Measurements from ENCODE around the gene PFN4. TPM values are rescaled to one million over a fixed set of nuclear protein-coding genes. Genes with fewer than 3 reads are reported as not detected.

Gene PFN4
- 1 to 10 TPM in 1 of 7 donors, under 1 TPM in 2, not detected in 4; 0.60 to 1.2 (median 0.89) TPM for total RNA-seq
- 1 to 10 TPM in 1 of 3 donors, under 1 TPM in 2; 0.35 to 1.3 (median 0.55) TPM for polyA plus RNA-seq
- long read RNA-seq, donor 1, result 0 reads
- long read RNA-seq, donor 2, result 0 reads

DNA sequence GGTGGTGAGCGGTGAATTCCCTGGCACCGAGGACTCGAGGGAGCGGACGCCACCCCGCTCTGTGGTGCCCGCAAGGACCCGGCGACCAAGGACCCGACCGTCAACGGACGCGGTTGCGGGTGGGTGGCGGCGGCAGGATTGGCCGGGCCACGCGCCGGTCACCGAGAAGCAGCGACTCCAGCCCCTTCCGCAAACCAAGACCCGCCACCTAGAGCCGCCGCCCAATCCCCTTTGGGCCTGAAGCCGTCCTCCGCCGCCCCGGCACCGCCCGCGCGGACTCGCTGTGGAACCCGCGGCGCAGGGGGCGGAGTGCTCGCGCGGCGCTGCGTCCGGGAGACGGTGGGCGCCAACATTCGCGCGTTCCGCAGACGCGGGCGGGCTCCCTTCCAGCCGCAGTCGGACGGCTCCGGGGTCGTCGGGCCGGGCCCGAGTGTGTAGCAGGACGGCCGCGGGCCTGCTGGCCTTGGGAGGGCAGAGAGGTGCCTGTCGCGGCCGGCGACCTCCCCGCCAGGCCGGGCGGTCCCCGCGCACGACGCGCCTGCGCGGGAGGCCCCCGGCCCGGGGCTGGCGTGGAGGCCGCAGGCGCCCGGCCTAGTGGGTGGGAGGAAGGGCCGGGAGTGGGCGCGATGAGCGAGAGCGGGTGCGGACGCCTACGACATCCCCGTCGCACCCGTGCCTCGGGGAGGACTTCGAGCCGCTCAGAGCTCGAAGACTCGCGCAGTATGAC, at the start of gene PFN4, which contains the start of gene FAM228B:
Gene PFN4 (minus strand): TSS at position 140 of the 727 bp plus-strand sequence. CDS start 799 bp downstream, outside the sequence.
Gene FAM228B (plus strand): TSS at position 275 of the 727 bp plus-strand sequence. CDS start 893 bp downstream, outside the sequence.
- H3K27ac ChIP-seq, result peak within 1 kb of the TSS; percentile 58 to 93 (median 88)
- peaks cover 4 to 27% (median 22%) of the 10 kb centered on the region in 6 donors for H3K4me1 ChIP-seq
- peak; percentile 96 for DNase-seq
- no peaks in the 10 kb centered on the region for H3K9me3 ChIP-seq
- no peaks in the 10 kb centered on the region for H3K27me3 ChIP-seq (replicated peaks in 1 of 7)
- intact Hi-C loops (cut with DNase I; ENCODE audit: low total_unique reads), result no loop called here
- TF ChIP-seq POLR2A (IDR thresholded peaks at IDR 0.05), result peak in 1 of 3 donors; percentile 27
- peak; percentile 90 to 94 (median 90) for TF ChIP-seq POLR2AphosphoS5 (IDR thresholded peaks at IDR 0.05)
- no peak for TF ChIP-seq CTCF (IDR thresholded peaks at IDR 0.05 in 8 of 11, conservative IDR thresholded peaks at IDR 0.05 in 3 of 11)
- WGBS, 5 donors, result 0 to 1% (median 0%) methylated on average over 52 to 103 of the region's 103 CpGs
- H3K36me3 ChIP-seq, result no peaks in the 10 kb centered on the region
- peak within 1 kb of the TSS; percentile 63 to 84 (median 68) for H3K4me3 ChIP-seq

GRCh38 chr2:24169023-24169422, 45.9 kb upstream of the PFN4 start:
- TF ChIP-seq POLR2AphosphoS5 (IDR thresholded peaks at IDR 0.05), result no peak
- TF ChIP-seq POLR2A (IDR thresholded peaks at IDR 0.05), result no peak
- no peak for TF ChIP-seq CTCF (IDR thresholded peaks at IDR 0.05 in 8 of 11, conservative IDR thresholded peaks at IDR 0.05 in 3 of 11)
- no peak for DNase-seq
- intact Hi-C loops (cut with DNase I; ENCODE audit: low total_unique reads), result no loop called here
- Histone ChIP-seq H3K4me1 (peaks cover 0 to 12% (median 6%) of the 10 kb centered on the region in 6 donors), H3K27ac (no peak overlapping the region), H3K27me3 (replicated peaks in 1 of 7) (no peaks in the 10 kb centered on the region), H3K4me3 (no peak overlapping the region), H3K9me3 (no peaks in the 10 kb centered on the region), H3K36me3 (peaks cover 0 to 5% (median 0%) of the 10 kb centered on the region in 6 donors)
- 77 to 95% (median 90%) methylated on average over 5 of the region's 5 CpGs for WGBS, 5 donors

DNA sequence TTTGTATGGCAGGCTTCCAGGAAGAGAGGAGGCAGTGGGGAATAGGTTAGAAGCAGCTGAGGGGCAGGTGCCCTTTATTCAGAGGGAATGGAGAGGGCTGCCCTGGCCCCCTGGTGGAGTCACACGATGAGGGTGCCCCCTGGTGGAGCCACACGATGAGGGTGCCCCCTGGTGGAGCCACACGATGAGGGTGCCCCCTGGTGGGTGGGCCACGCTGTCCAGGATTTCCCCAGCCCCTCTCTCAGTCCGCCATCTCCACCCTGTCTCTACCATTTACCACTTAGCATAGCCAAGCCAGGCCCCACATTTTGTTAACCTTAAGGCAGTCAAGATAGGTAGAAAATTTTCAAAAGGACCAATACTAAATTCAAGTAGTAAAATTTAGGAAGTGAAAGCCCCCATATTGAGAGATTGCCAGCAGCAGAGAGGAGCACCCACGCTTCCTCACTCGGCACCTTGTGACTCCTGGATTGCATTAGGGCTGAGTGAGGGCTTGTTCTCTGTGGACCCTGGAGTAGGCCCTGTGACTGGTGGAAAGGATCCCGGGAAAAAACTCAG, 41.4 kb upstream of the PFN4 start:
- intact Hi-C loops (cut with DNase I; ENCODE audit: low total_unique reads), result no loop called here
- H3K9me3 ChIP-seq, result peaks cover 0 to 9% (median 6%) of the 10 kb centered on the region in 8 donors
- WGBS, 5 donors, result 38 to 61% (median 53%) methylated on average over 7 to 8 of the region's 8 CpGs
- no peak overlapping the region for H3K27ac ChIP-seq
- H3K4me1 ChIP-seq, result peaks cover 0 to 14% (median 6%) of the 10 kb centered on the region in 6 donors
- no peak overlapping the region for H3K4me3 ChIP-seq
- H3K27me3 ChIP-seq (replicated peaks in 1 of 7), result no peaks in the 10 kb centered on the region
- TF ChIP-seq CTCF (IDR thresholded peaks at IDR 0.05 in 8 of 11, conservative IDR thresholded peaks at IDR 0.05 in 3 of 11), result peak in 8 of 11 experiments; percentile 23 to 83 (median 52)
- no peak for TF ChIP-seq POLR2A (IDR thresholded peaks at IDR 0.05)
- no peak for TF ChIP-seq POLR2AphosphoS5 (IDR thresholded peaks at IDR 0.05)
- peaks cover 0 to 20% (median 0%) of the 10 kb centered on the region in 6 donors for H3K36me3 ChIP-seq
- no peak for DNase-seq

DNA sequence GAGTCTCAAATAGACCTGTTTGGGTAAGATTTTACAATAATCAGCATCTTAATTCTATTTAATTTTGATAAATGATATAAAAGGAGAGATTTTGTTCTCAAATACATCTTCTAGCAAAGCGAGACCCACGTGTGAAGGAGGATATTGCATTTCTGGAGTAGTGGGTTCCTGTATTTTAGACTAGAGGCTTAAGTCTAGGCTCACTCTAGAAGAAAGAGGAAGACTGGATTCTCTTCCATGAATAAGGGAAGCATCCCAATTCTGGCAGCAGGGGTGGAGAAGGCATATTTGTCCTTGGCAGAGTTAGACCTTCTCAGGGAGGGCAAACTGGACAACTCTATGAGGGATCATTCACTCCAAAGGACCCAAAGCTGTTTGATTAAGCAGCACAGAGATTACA, 40.5 kb upstream of the PFN4 start:
- Histone ChIP-seq H3K36me3 (peaks cover 0 to 19% (median 0%) of the 10 kb centered on the region in 6 donors), H3K4me3 (no peak overlapping the region), H3K4me1 (peaks cover 0 to 14% (median 6%) of the 10 kb centered on the region in 6 donors), H3K9me3 (peaks cover 0 to 9% (median 6%) of the 10 kb centered on the region in 8 donors), H3K27ac (no peak overlapping the region), H3K27me3 (replicated peaks in 1 of 7) (no peaks in the 10 kb centered on the region)
- 67 to 82% (median 77%) methylated on average over 2 of the region's 2 CpGs for WGBS, 5 donors
- DNase-seq, result no peak
- intact Hi-C loops (cut with DNase I; ENCODE audit: low total_unique reads), result no loop called here
- TF ChIP-seq POLR2AphosphoS5 (IDR thresholded peaks at IDR 0.05) (no peak), POLR2A (IDR thresholded peaks at IDR 0.05) (no peak), CTCF (IDR thresholded peaks at IDR 0.05 in 8 of 11, conservative IDR thresholded peaks at IDR 0.05 in 3 of 11) (no peak)

Measured in spleen (tissue), 13 donors.